Neural cell (in vitro differentiated cells): ENCODE results near the gene OR10H5. TPM values are rescaled to one million over a fixed set of nuclear protein-coding genes. Genes with fewer than 3 reads are reported as not detected.

ENCODE experiments used
- H2AFZ ChIP-seq: fragments of 200-600, 300-800 bp; sonication (generic), shearing (Covaris generic); 2 replicates; pipeline ENCODE4 v1.6.0; 2014; ENCODE audit warnings: low read depth, mild to moderate bottlenecking, antibody characterized with exemption, low read length, moderate library complexity
- H3F3A ChIP-seq: fragments of 200-600 bp; shearing (Covaris generic); 2 replicates; pipeline ENCODE4 v1.6.1; 2016; ENCODE audit warnings: mild to moderate bottlenecking, moderate library complexity, mixed read lengths, antibody characterized with exemption, low read length; ENCODE audit not compliant: insufficient read depth, poor library complexity, severe bottlenecking
- H3K27ac ChIP-seq: fragments of 200-600, 300-800 bp; sonication (generic), shearing (Covaris generic); 2 replicates; pipeline ENCODE4 v1.5.1; 2014; ENCODE audit warnings: mild to moderate bottlenecking, low read length, moderate library complexity
- H3K27me3 ChIP-seq: fragments of 300-800, 200-600 bp; sonication (generic), shearing (Covaris generic); 2 replicates; pipeline ENCODE4 v1.6.0; 2014; ENCODE audit warnings: mild to moderate bottlenecking, low read depth, low read length, moderate library complexity; ENCODE audit not compliant: insufficient read depth
- H3K36me3 ChIP-seq: fragments of 300-800, 200-600 bp; sonication (generic), shearing (Covaris generic); 2 replicates; pipeline ENCODE4 v1.5.1; 2014; ENCODE audit warnings: mild to moderate bottlenecking, antibody characterized with exemption, low read length, moderate library complexity; ENCODE audit not compliant: insufficient read depth
- H3K4me2 ChIP-seq: fragments of 300-800, 200-600 bp; sonication (generic), shearing (Covaris generic); 2 replicates; pipeline ENCODE4 v1.6.0; 2014; ENCODE audit warnings: mild to moderate bottlenecking, low read length
- H3K4me3 ChIP-seq: fragments of 300-800, 200-600 bp; sonication (generic), shearing (Covaris generic); 2 replicates; pipeline ENCODE4 v1.5.1; 2014; ENCODE audit warnings: mild to moderate bottlenecking, low read length, moderate library complexity
- H3K79me2 ChIP-seq: fragments of 200-600 bp; shearing (Covaris generic); replicated peaks from 2 replicates; pipeline ENCODE4 v1.6.0; 2014; ENCODE audit warnings: mild to moderate bottlenecking, low read length, moderate library complexity; ENCODE audit not compliant: insufficient read depth
- H3K9ac ChIP-seq: fragments of 300-800, 200-600 bp; sonication (generic), shearing (Covaris generic); 2 replicates; pipeline ENCODE4 v1.6.1; 2016; ENCODE audit warnings: mild to moderate bottlenecking, low read length, mixed read lengths
- H3K9me2 ChIP-seq: fragments of 200-600 bp; shearing (Covaris generic); 2 replicates; pipeline ENCODE4 v1.6.1; 2016; ENCODE audit warnings: mild to moderate bottlenecking, low read length, mixed read lengths; ENCODE audit not compliant: insufficient read depth
- H3K9me3 ChIP-seq: fragments of 200-600, 300-800 bp; sonication (generic), shearing (Covaris generic); 2 replicates; pipeline ENCODE4 v1.6.1; 2016; ENCODE audit warnings: mild to moderate bottlenecking, mixed run types, low read length, moderate library complexity, mixed read lengths
- H4K20me1 ChIP-seq: fragments of 200-600 bp; shearing (Covaris generic); 2 replicates; pipeline ENCODE4 v1.6.1; 2016; ENCODE audit warnings: mild to moderate bottlenecking, mixed run types; ENCODE audit not compliant: insufficient read depth
- CTCF ChIP-seq: fragments of 450-650 bp; IDR thresholded peaks from 2 replicates; pipeline ENCODE4 v1.5.1; 2014; ENCODE audit warnings: antibody characterized with exemption, mild to moderate bottlenecking, moderate library complexity; ENCODE audit not compliant: poor library complexity, severe bottlenecking
- EP300 ChIP-seq: fragments of 450-650 bp; conservative IDR thresholded peaks from 2 replicates; pipeline ENCODE4 v1.6.1; 2014; ENCODE audit warnings: antibody characterized with exemption, mild to moderate bottlenecking, moderate library complexity; ENCODE audit not compliant: poor library complexity, severe bottlenecking
- EZH2 ChIP-seq: fragments of 200-600, 300-800 bp; shearing (Covaris generic), sonication (generic); IDR thresholded peaks from 2 replicates; pipeline ENCODE4 v1.6.1; 2014; ENCODE audit warnings: antibody characterized with exemption, low read length, borderline replicate concordance, mild to moderate bottlenecking; ENCODE audit not compliant: insufficient read depth, poor library complexity, severe bottlenecking
- MXI1 ChIP-seq: fragments of 450-650 bp; conservative IDR thresholded peaks from 2 replicates; pipeline ENCODE4 v1.6.1; 2014; ENCODE audit warnings: antibody characterized with exemption, mild to moderate bottlenecking; ENCODE audit not compliant: poor library complexity, severe bottlenecking
- POLR2AphosphoS5 ChIP-seq: IDR thresholded peaks from 2 replicates; pipeline ENCODE4 v1.6.1; 2012
- RAD21 ChIP-seq: fragments of 450-650 bp; conservative IDR thresholded peaks from 2 replicates; pipeline ENCODE4 v1.6.1; 2014; ENCODE audit warnings: antibody characterized with exemption, mild to moderate bottlenecking, moderate library complexity
- REST ChIP-seq: IDR thresholded peaks from 2 replicates; pipeline ENCODE4 v1.6.1; 2012; ENCODE audit warnings: borderline replicate concordance
- SMC3 ChIP-seq: fragments of 450-650 bp; conservative IDR thresholded peaks from 2 replicates; pipeline ENCODE4 v1.6.1; 2014; ENCODE audit warnings: antibody characterized with exemption, mild to moderate bottlenecking, moderate library complexity; ENCODE audit not compliant: poor library complexity
- TAF1 ChIP-seq: IDR thresholded peaks from 2 replicates; pipeline ENCODE4 v1.6.1; 2012; ENCODE audit warnings: low read depth
- polyA plus RNA-seq: library from polyadenylated mRNA; depleted of rRNA; stranded (reverse); fragments of >200 nt; gene quantifications from 2 replicates; pipeline ENCODE4 v1.2.3, GENCODE V29; 2014

OR10H5 gene
- polyA plus RNA-seq, 1 donor from 2014 or later: not detected

- no peak overlapping the region for H3K27ac ChIP-seq
- no peaks in the 10 kb centered on the region for H3K9me2 ChIP-seq
- no peak for TF ChIP-seq POLR2AphosphoS5
- no peak for TF ChIP-seq CTCF
- no peak for TF ChIP-seq EP300
- no peak for TF ChIP-seq EZH2
- TF ChIP-seq TAF1: no peak
- TF ChIP-seq REST: no peak
- no peak for TF ChIP-seq RAD21
- no peak for TF ChIP-seq SMC3
- no peak for TF ChIP-seq MXI1
- H3K79me2 ChIP-seq: no peaks in the 10 kb centered on the region
- no peak overlapping the region for H3K4me3 ChIP-seq
- H4K20me1 ChIP-seq: no peaks in the 10 kb centered on the region
- H3K27me3 ChIP-seq: no peaks in the 10 kb centered on the region
- no peak overlapping the region for H2AFZ ChIP-seq
- H3F3A ChIP-seq: no peaks in the 10 kb centered on the region
- no peaks in the 10 kb centered on the region for H3K9me3 ChIP-seq
- H3K9ac ChIP-seq: no peak overlapping the region
- no peak overlapping the region for H3K4me2 ChIP-seq
- no peaks in the 10 kb centered on the region for H3K36me3 ChIP-seq
These were observed 62.9 kb downstream of the OR10H5 start for GRCh38 chr19:15850385-15850784.

Other genes starting within 250 kb of the OR10H5 start
- gene CYP4F8, start 172.4 kb upstream of the OR10H5 start, polyA plus RNA-seq: not detected in 2 replicates
- not detected in 2 replicates for gene CYP4F3, start 146.8 kb upstream of the OR10H5 start, polyA plus RNA-seq
- not detected in 2 replicates for gene CYP4F12, start 114.6 kb upstream of the OR10H5 start, polyA plus RNA-seq
- not detected in 2 replicates for gene OR10H2, start 59.6 kb upstream of the OR10H5 start, polyA plus RNA-seq
- gene OR10H3, start 49.7 kb upstream of the OR10H5 start, polyA plus RNA-seq: not detected in 2 replicates
- not detected in 2 replicates for gene OR10H1, start 28.0 kb downstream of the OR10H5 start, polyA plus RNA-seq
- 0.36 TPM in 1 of 2 replicates, not detected in the other for gene CYP4F2, start 110.4 kb downstream of the OR10H5 start, polyA plus RNA-seq
- not detected in 2 replicates for gene CYP4F11, start 146.9 kb downstream of the OR10H5 start, polyA plus RNA-seq
- gene OR10H4, start 161.3 kb downstream of the OR10H5 start, polyA plus RNA-seq: not detected in 2 replicates